Iris pigment epithelial cell (primary cell): ENCODE results near the gene RGS19.
A peak's percentile ranks its signal among the peaks of the same experiment; 100 is the strongest.

Source experiments
- DNase-seq: peaks from one replicate; pipeline ENCODE4 v3.0.0-alpha.2; 2011; ENCODE audit warnings: low read depth

RGS19 gene

GRCh38 chr20:64064145-64064698 lies 15.1 kb downstream of the RGS19 start:
- peak; percentile 49 for DNase-seq

DNA sequence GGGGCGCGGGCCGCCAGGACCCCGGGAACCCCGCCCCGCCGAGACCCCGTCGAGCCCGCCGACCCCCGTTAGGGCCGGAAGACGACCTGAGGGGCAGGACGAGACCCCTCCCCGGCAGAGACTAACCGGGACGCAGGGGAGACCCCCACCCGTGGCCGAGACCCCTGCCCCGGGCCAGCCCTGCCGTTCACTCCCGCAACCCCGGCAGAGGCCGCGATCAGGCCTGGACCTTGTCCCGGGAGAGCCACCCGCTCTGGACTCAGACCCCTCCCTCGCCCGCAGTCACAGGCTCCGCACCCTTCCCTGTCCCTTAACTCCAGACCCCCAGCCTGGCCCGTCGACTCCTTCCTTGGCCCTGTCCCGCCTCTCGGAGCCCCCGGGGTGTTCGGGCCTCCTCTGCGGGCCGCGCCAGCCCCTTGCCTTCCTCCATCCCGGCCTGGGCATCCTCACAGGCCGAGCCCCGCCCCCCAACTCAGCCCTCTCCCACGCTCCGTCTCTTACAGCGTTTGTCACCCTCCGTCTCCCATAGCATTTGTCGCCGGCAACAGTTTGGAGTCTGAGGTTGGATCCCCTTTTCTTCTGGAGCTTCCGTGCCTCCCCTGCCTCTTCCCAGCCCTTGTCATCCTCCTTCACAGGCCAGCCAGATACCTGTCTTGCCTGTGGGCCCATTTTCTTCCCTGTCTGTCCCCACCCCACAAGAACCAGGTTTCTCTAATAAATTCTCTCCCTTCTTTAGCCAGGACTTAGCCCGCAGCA lies 15.8 kb downstream of the RGS19 start:
- DNase-seq, result no peak

- DNase-seq, result peak; percentile 98
Observed at GRCh38 chr20:64062596-64063388, 16.5 kb downstream of the RGS19 start, which contains the start of gene TCEA2. TCEA2 (plus strand) TSS chr20:64063198; CDS start chr20:64063313, 115 bp downstream.

- no peak for DNase-seq
Observed at GRCh38 chr20:64062276-64062595, 17.1 kb downstream of the RGS19 start.

DNA sequence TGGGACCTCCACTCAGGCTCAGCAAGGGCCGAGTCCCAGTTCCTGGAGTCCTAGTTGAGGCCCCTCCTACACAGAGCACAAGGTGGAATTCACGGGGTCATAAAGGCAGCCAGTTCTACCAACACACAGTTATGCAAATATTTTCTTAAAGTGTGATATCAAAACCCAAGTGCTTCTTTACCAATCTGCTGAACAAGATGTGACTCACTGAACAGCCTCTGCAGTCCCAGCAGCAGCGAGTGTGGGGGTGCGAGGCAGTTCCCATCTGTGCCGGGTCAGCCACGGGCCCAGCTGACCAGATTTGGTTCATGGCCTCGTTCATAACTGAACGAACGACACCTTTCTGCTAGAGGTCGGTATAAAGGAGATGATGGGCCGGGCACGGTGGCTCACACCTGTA lies 20.8 kb downstream of the RGS19 start:
- peak; percentile 67 for DNase-seq

- DNase-seq, result peak; percentile 37
Observed at GRCh38 chr20:64057628-64058498, 21.5 kb downstream of the RGS19 start.

- no peak for DNase-seq
Observed at GRCh38 chr20:64056889-64057627, 22.3 kb downstream of the RGS19 start.

DNA sequence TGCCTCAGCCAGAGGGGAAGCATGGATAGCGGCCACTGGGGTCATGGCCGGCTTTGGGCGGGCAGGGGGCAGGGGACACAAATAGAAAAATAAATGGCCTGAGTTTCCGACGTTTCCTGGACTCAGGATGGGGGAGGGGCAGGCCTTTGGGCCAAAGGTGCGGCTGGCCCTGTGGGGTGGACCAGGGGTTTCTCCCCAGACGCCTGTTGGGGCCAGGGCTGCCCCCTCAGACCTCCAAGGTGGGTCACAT lies 22.8 kb downstream of the RGS19 start:
- no peak for DNase-seq

- DNase-seq, result no peak
Observed at GRCh38 chr20:64055893-64056638, 23.3 kb downstream of the RGS19 start.

GRCh38 chr20:64055396-64055892 lies 23.9 kb downstream of the RGS19 start:
- DNase-seq, result no peak

GRCh38 chr20:64053841-64054661 lies 25.3 kb downstream of the RGS19 start:
- DNase-seq, result no peak

DNA sequence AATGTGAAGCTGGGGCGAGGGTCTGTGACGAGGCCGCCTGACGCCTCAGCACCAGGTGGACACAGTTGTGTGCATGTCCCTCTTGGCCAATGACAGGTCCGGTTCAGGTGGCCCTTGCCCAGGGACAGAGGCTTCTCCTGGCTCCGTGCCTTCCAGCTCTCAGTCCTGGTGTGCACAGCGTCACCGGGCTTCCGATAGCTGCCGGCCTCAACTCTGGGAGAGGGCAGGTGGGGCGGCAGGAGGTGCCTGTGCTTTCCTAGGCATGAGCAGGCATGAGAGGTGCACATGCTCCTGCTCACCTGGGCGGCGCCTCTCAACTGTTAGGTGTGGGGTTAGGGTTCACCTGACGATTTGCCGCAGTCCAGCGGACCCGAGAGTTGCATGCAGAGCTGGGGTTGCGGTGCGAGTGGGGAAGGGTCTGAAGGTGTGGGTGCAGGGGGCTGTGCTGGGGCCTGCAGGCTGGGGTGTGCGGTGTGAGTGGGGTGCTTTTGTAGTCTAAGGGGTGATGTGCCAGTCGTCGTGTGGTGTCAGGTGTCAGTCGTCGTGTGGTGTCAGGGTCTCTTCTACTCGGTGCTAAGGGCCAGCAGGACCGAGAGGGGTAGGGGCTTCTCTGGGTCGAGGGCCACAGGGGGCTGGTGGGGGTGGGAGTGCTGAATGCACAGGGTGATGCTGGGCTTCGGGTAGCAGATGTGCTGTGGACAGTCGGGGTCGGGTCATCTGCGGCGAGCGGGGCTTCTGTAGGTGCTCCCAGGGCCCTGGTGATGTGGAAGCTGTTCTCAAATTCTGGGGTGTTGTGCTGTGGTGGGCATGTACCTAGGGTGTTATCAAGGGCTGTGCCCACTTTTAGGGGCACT lies 26.1 kb downstream of the RGS19 start:
- DNase-seq, result no peak

- no peak for DNase-seq
Observed at GRCh38 chr20:64052326-64052722, 27.0 kb downstream of the RGS19 start.

DNA sequence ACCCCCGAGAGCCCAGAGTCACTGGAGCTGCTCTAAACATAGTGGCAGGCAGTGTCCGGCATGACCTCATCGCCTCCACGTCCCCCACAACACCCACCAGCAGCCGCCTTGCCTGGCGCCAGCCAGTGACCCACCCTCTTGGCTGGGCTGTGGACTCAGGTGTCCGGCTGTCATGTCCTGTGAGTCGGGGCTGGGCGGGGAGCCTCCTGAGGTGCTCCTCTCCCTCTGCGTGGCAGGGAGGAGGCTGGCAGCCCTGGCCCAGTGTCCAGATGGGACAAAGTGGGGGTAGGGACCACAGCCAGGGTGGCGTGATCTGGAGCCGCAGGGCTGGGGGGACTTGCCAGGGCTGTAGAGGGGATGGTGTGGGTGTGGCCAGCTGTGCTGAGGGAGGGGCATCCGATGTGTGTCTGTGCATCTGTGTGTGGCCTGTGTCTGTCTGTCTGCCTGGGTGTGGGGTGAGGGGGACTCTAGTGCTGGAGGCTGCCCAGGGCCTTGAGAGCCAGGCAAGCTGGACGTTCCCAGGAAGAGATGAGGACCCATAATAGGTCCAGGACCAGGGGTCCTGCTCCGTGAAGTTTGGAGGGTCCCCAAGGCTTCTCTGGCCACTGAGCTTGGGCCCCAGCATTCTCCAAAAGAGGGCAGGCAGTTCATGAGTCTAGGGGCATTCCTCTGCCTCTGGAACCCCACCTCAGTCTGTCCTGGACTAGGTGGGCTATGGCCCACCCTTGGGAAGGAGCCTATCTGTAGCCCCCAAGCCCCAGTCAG lies 27.6 kb downstream of the RGS19 start:
- no peak for DNase-seq

DNA sequence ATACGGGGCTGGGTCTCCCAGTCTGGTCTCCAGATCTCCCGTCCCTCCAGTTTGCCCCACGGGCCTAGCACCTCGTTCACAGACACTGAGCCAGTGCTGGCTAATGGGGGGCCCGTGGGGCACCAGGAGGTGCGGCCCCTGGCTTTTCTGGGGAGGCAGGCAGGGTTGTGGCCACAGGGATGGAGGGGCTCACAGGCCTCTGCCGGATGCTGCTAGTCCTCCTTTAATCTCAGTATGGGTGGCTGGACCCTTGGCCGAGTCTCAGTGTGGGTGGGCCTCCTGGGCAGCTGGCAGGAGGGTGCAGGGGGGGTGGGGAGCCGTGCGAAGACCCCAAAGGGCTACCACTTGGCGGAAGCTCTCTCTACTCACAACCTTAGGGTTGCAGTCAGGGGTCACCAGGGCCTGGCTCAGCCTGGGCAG lies 28.3 kb downstream of the RGS19 start:
- no peak for DNase-seq

DNA sequence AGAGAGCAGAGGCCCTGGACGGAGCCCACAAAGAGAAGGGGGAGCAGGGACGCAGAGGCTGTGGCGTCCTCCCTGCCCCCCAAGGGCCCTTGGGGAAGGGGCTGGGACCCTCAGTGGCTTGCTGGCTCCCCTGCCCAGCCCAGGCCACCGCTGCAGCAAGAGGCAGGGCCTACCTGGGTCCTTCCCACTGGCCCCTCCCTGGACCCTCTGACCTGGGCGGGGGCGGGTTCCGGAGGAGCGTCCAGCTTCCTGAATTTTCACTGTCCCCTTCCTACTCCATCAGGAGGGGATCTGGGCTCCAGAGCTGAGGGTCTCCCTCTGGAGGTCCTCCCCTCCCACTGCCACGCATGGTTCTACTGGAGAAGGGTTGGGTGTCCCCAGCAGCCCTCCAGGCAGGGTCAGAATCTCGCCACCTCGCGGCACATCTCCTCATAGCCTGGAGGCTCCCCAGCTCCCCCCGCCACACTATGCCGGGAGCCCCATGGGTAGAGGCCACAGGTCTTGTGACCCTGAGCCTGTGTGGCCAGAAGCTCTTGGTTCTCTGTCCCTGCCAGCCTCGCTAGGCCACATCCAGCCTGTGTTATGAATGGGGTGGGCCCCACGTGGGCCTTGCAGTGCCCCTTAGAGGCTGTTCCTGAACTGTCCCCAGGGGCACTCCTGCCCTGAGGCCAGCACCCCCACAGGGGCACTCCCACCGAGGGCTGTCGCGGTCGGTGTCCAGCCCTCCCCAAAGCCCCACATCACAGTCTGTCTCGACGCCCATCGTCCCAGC lies 28.9 kb downstream of the RGS19 start:
- no peak for DNase-seq

- DNase-seq, result no peak
Observed at GRCh38 chr20:64049878-64050260, 29.4 kb downstream of the RGS19 start.
